ENCODE measurements around the gene ELOVL5. TPM values are rescaled to one million over a fixed set of nuclear protein-coding genes. Genes with fewer than 3 reads are reported as not detected.

Gene ELOVL5
- total RNA-seq, 1 experiment from 2014 or later: 218 TPM

GRCh38 chr6:53320964-53321363 lies 27.8 kb downstream of the ELOVL5 start:
- in situ Hi-C loops (cut with HindIII; ENCODE audit: low pct_unique_long_range_greater_than_20kb, low sequenced_read_pairs): no loop called here
- peaks cover 60% of the 10 kb centered on the region for H3K4me1 ChIP-seq (ENCODE audit: control insufficient read depth, insufficient read depth, low read length)
- TF ChIP-seq SIN3A (IDR thresholded peaks at IDR 0.05; ENCODE audit: borderline replicate concordance, insufficient read depth, low read depth, low read length): no peak
- no peak for TF ChIP-seq TCF7L2 (IDR thresholded peaks at IDR 0.05; ENCODE audit: low read depth, low read length)
- TF ChIP-seq, protein P1, sequence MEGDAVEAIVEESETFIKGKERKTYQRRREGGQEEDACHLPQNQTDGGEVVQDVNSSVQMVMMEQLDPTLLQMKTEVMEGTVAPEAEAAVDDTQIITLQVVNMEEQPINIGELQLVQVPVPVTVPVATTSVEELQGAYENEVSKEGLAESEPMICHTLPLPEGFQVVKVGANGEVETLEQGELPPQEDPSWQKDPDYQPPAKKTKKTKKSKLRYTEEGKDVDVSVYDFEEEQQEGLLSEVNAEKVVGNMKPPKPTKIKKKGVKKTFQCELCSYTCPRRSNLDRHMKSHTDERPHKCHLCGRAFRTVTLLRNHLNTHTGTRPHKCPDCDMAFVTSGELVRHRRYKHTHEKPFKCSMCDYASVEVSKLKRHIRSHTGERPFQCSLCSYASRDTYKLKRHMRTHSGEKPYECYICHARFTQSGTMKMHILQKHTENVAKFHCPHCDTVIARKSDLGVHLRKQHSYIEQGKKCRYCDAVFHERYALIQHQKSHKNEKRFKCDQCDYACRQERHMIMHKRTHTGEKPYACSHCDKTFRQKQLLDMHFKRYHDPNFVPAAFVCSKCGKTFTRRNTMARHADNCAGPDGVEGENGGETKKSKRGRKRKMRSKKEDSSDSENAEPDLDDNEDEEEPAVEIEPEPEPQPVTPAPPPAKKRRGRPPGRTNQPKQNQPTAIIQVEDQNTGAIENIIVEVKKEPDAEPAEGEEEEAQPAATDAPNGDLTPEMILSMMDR (IDR thresholded peaks at IDR 0.05): no peak
- TF ChIP-seq, protein P2, sequence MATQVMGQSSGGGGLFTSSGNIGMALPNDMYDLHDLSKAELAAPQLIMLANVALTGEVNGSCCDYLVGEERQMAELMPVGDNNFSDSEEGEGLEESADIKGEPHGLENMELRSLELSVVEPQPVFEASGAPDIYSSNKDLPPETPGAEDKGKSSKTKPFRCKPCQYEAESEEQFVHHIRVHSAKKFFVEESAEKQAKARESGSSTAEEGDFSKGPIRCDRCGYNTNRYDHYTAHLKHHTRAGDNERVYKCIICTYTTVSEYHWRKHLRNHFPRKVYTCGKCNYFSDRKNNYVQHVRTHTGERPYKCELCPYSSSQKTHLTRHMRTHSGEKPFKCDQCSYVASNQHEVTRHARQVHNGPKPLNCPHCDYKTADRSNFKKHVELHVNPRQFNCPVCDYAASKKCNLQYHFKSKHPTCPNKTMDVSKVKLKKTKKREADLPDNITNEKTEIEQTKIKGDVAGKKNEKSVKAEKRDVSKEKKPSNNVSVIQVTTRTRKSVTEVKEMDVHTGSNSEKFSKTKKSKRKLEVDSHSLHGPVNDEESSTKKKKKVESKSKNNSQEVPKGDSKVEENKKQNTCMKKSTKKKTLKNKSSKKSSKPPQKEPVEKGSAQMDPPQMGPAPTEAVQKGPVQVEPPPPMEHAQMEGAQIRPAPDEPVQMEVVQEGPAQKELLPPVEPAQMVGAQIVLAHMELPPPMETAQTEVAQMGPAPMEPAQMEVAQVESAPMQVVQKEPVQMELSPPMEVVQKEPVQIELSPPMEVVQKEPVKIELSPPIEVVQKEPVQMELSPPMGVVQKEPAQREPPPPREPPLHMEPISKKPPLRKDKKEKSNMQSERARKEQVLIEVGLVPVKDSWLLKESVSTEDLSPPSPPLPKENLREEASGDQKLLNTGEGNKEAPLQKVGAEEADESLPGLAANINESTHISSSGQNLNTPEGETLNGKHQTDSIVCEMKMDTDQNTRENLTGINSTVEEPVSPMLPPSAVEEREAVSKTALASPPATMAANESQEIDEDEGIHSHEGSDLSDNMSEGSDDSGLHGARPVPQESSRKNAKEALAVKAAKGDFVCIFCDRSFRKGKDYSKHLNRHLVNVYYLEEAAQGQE (IDR thresholded peaks at IDR 0.05; ENCODE audit: insufficient read depth in 1 of 2, low read depth in 2 of 2, low read length in 1 of 2): no peak
- no peak for TF ChIP-seq POLR2AphosphoS5 (IDR thresholded peaks at IDR 0.05; ENCODE audit: low read depth, low read length)
- H3K9me3 ChIP-seq (ENCODE audit: control insufficient read depth, insufficient read depth, low read depth, low read length): no peaks in the 10 kb centered on the region
- BruUV-seq (replicated peaks): no TSS peak
- intact Hi-C loops (cut with micrococcal nuclease; ENCODE audit: unreplicated experiment): no loop called here
- DNase-seq (ENCODE audit: low read depth, low spot score) (no peak), ATAC-seq (no peak)
- POLR2A ChIA-PET: no interaction called here
- no peak overlapping the region for H3K4me3 ChIP-seq (ENCODE audit: low read depth in 2 of 2, low read length in 2 of 2)
- H3K27ac ChIP-seq (ENCODE audit: low read length): peak overlapping the region; percentile 80
- H3K36me3 ChIP-seq (ENCODE audit: control insufficient read depth, insufficient read depth, low read length): no peaks in the 10 kb centered on the region
- H3K27me3 ChIP-seq (ENCODE audit: control insufficient read depth, insufficient read depth, low read length): no peaks in the 10 kb centered on the region
- CTCF ChIA-PET: no interaction called here

GRCh38 chr6:53318429-53318828 lies 30.3 kb downstream of the ELOVL5 start:
- in situ Hi-C loops (cut with HindIII; ENCODE audit: low pct_unique_long_range_greater_than_20kb, low sequenced_read_pairs): no loop called here
- H3K4me1 ChIP-seq (ENCODE audit: control insufficient read depth, insufficient read depth, low read length): peaks cover 72% of the 10 kb centered on the region
- ChIA-PET CTCF (no interaction called here), POLR2A (no interaction called here)
- no peaks in the 10 kb centered on the region for H3K36me3 ChIP-seq (ENCODE audit: control insufficient read depth, insufficient read depth, low read length)
- no peak overlapping the region for H3K27ac ChIP-seq (ENCODE audit: low read length)
- intact Hi-C loops (cut with micrococcal nuclease; ENCODE audit: unreplicated experiment): no loop called here
- ATAC-seq (no peak), DNase-seq (ENCODE audit: low read depth, low spot score) (no peak)
- H3K27me3 ChIP-seq (ENCODE audit: control insufficient read depth, insufficient read depth, low read length): no peaks in the 10 kb centered on the region
- TF ChIP-seq, protein P2 (IDR thresholded peaks at IDR 0.05; ENCODE audit: insufficient read depth in 1 of 2, low read depth in 2 of 2, low read length in 1 of 2): no peak
- TF ChIP-seq, protein P1 (IDR thresholded peaks at IDR 0.05): no peak
- no peak for TF ChIP-seq TCF7L2 (IDR thresholded peaks at IDR 0.05; ENCODE audit: low read depth, low read length)
- TF ChIP-seq POLR2AphosphoS5 (IDR thresholded peaks at IDR 0.05; ENCODE audit: low read depth, low read length): no peak
- no peak for TF ChIP-seq SIN3A (IDR thresholded peaks at IDR 0.05; ENCODE audit: borderline replicate concordance, insufficient read depth, low read depth, low read length)
- no peak overlapping the region for H3K4me3 ChIP-seq (ENCODE audit: low read depth in 2 of 2, low read length in 2 of 2)
- no peaks in the 10 kb centered on the region for H3K9me3 ChIP-seq (ENCODE audit: control insufficient read depth, insufficient read depth, low read depth, low read length)
- no TSS peak for BruUV-seq (replicated peaks)
